Coronary artery (tissue), 2 donors: Measurements from ENCODE around the gene MUS81.

Experiments
- DNase-seq: peaks from one replicate; pipeline ENCODE4 v3.0.0-alpha.2; 2017; ENCODE audit warnings: low spot score
- H3K27ac ChIP-seq, 2 donors: fragments of 200-600 bp; sonication (generic); one replicate each; pipeline ENCODE4 v1.5.1; 2016 to 2019
- H3K4me3 ChIP-seq: fragments of 200-600 bp; sonication (generic); 2 replicates; pipeline ENCODE4 v1.5.1; 2016; ENCODE audit warnings: mild to moderate bottlenecking, moderate library complexity
- TF ChIP-seq, protein P1 (sequence below): fragments of 200-600 bp; sonication (generic); IDR thresholded peaks from one replicate; pipeline ENCODE4 v1.5.1; 2019; ENCODE audit warnings: antibody characterized with exemption

Gene MUS81, protein sequence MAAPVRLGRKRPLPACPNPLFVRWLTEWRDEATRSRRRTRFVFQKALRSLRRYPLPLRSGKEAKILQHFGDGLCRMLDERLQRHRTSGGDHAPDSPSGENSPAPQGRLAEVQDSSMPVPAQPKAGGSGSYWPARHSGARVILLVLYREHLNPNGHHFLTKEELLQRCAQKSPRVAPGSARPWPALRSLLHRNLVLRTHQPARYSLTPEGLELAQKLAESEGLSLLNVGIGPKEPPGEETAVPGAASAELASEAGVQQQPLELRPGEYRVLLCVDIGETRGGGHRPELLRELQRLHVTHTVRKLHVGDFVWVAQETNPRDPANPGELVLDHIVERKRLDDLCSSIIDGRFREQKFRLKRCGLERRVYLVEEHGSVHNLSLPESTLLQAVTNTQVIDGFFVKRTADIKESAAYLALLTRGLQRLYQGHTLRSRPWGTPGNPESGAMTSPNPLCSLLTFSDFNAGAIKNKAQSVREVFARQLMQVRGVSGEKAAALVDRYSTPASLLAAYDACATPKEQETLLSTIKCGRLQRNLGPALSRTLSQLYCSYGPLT

DNA sequence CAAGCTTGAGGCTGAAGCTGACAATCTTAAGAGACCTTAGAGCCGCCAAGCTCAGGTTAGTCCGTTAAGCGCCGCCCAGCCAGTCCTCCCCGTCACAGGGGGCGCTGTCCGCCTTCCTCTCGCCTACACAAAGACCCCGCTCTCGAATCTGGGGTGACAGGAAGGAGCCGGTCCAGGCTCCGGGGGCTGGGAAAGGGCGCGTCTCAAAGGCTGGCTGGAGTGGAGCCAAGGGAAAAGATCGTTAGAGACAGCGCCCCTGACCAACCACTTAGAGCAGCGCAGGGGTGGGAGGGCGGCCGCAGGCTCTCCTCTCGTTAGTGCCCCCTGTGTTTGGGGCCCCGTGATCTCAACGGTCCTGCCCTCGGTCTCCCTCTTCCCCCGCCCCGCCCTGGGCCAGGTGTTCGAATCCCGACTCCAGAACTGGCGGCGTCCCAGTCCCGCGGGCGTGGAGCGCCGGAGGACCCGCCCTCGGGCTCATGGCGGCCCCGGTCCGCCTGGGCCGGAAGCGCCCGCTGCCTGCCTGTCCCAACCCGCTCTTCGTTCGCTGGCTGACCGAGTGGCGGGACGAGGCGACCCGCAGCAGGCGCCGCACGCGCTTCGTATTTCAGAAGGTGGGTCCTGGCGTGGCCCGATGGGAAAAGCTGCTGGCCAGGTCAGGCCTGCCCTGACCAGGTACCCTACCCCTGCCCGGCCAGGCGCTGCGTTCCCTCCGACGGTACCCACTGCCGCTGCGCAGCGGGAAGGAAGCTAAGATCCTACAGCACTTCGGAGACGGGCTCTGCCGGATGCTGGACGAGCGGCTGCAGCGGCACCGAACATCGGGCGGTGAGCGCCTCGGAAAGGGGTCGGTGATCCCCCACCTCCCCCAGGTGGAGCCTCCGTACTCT, at the start of gene MUS81:
Gene MUS81 (plus strand): TSS at position 156 of the 887 bp plus-strand sequence. CDS start 321 bp downstream, at position 477.
- TF ChIP-seq, protein P1, sequence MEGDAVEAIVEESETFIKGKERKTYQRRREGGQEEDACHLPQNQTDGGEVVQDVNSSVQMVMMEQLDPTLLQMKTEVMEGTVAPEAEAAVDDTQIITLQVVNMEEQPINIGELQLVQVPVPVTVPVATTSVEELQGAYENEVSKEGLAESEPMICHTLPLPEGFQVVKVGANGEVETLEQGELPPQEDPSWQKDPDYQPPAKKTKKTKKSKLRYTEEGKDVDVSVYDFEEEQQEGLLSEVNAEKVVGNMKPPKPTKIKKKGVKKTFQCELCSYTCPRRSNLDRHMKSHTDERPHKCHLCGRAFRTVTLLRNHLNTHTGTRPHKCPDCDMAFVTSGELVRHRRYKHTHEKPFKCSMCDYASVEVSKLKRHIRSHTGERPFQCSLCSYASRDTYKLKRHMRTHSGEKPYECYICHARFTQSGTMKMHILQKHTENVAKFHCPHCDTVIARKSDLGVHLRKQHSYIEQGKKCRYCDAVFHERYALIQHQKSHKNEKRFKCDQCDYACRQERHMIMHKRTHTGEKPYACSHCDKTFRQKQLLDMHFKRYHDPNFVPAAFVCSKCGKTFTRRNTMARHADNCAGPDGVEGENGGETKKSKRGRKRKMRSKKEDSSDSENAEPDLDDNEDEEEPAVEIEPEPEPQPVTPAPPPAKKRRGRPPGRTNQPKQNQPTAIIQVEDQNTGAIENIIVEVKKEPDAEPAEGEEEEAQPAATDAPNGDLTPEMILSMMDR = peak; percentile 46
- peak; percentile 99 for DNase-seq
- Histone ChIP-seq H3K4me3 (peak within 1 kb of the TSS; percentile 98), H3K27ac (peak within 1 kb of the TSS; percentile 92 to 100)

DNA sequence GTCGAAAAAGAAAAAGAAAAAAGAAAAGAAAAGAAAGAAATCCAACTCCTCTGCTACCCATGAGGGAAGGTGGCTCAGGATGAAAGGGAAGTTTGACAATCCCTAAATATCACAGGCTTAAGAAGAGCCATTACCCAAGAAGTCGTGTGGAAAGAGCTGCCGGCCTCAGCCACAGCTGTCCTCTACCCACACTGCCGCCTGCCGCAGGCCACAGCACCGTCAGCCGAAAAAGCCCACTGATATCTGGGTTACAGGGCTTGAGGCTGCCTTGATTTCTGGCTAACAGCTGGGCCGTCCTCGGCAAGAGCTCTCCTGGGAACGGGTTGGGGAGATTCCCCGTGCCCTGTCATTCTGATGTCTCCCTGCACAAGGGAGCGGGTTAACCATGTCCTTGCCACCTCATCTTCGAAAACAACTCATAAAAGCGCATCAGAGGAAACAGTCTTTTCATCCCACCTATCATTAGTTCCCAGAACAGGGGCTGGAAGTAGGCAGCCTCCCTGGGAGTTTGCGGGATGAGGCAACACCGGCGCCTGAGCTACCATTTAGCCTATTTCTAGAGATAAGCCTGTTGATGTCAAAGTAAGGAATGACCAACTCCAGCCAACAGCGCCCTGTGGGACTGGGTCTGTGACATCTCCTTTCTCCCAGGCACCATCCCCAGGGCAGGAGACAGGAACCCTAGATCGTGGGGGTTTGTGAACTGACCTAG, 48.3 kb upstream of the MUS81 start:
- TF ChIP-seq, protein P1 = no peak
- Histone ChIP-seq H3K27ac (no peak overlapping the region), H3K4me3 (no peak overlapping the region)
- no peak for DNase-seq

DNA sequence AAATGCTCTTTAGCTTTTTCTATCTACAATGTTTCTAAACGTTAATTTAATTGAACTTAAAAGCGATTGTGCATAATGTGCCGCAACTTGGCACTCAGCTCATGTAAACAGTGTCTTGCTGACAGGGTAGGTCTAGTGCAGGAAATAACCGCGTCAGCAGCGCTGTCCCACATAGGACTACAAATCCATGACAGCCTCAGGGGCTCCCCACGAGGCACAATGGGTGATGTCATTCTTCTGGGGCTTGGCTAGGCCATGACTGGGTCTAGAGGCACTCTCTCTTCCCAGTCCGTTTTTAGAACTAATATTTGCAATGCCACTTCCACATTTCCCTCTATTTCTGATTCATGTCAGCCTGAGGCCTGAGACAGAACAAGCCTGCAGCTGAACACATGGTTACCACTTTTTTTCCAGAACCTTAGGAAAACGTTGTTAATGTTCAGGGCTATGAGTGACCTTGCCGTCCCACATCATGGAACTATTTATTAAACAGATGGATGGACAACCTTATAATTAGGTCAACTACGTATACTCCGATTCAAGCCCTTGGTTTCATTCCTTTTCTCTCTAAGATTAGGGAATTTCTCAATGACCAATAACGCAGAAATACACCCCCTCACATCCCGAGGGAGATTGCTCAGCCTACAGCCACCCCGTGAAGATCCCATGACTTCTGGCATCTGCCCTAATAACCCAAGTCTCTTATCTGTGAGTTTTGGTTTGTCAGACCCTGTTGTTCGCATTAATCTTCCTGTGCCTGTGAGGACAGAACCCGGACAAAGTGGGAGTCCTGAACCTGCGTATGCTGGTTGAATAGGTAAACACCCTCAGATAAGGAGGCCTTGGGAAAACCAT, 45.9 kb upstream of the MUS81 start:
- DNase-seq = no peak
- TF ChIP-seq, protein P1 = no peak
- Histone ChIP-seq H3K4me3 (no peak overlapping the region), H3K27ac (peak overlapping the region in 1 of 2 donors; percentile 43)

DNA sequence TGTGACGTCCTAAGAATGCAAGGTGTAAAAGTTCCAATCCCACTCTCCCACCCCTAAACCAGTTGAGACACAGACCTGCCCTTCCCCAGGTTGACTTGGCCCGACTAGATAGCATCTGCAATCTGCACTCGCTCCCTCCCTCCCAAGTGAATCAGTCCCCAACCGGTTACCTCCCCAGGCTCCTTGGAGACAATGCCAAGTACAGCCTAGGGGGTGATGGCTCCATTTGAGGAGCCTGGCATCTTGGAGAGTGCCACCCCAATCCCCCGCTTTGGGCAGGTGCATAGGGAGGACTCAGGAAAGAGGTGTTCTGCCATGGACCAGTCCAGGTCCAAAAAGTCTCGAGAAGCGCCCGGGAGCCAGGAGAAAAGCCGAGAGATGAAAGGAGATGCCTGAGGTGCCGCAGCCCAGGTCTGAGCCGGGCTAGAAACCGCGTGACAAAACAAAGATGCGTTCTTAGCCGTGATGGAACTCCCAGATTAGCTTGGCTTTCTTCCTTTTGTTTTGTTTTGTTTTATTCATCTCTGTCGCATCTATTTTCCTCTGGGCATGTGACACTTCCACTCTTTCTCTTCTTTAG, 45.2 kb upstream of the MUS81 start:
- peak overlapping the region in 1 of 2 donors; percentile 43 for H3K27ac ChIP-seq
- TF ChIP-seq, protein P1 = no peak
- H3K4me3 ChIP-seq = no peak overlapping the region
- no peak for DNase-seq

DNA sequence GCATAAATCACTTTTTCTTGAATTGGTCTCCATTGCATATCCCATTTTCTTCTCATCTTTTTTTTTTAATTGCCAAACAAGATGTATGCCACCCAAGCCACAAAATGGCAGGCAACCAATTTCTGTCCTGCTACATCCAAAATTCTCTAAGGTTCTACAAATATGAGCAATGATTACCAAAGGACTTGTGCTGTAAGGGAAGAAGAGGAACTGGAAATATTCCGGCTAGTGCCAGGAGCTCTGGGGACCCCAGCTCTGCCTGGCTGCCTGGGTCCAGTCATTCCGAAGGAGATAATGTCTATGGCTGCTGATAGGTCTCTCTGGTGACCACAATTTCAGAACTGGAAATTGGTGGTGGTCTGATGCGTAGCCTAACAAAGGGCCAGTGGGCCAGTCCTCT, 43.5 kb upstream of the MUS81 start:
- no peak overlapping the region for H3K27ac ChIP-seq
- no peak for DNase-seq
- H3K4me3 ChIP-seq = no peak overlapping the region
- TF ChIP-seq, protein P1 = no peak
